NCI-H460 (cell line): ENCODE results near the gene HLA-DOA. TPM values are rescaled to one million over a fixed set of nuclear protein-coding genes. Genes with fewer than 3 reads are reported as not detected.

Source experiments
- DNase-seq: peaks from one replicate; pipeline ENCODE4 v3.0.0-alpha.2; 2016; ENCODE audit warnings: low read depth; ENCODE audit errors: extremely low read depth
- total RNA-seq: library from RNA; depleted of rRNA; stranded (reverse); fragments of >200 nt; shearing (Covaris generic); gene quantifications from 2 replicates; pipeline ENCODE4 v1.2.3, GENCODE V29; 2014; rRNA removed

The HLA-DOA gene
- total RNA-seq, 1 experiment from 2014 or later: not detected

- peak; percentile 95 for DNase-seq
These were observed 41.1 kb downstream of the HLA-DOA start, which contains the start of gene BRD2 for GRCh38 chr6:32968093-32968866. Gene BRD2 (plus strand): TSS chr6:32968594. CDS start chr6:32972899, 4,305 bp downstream.

DNA sequence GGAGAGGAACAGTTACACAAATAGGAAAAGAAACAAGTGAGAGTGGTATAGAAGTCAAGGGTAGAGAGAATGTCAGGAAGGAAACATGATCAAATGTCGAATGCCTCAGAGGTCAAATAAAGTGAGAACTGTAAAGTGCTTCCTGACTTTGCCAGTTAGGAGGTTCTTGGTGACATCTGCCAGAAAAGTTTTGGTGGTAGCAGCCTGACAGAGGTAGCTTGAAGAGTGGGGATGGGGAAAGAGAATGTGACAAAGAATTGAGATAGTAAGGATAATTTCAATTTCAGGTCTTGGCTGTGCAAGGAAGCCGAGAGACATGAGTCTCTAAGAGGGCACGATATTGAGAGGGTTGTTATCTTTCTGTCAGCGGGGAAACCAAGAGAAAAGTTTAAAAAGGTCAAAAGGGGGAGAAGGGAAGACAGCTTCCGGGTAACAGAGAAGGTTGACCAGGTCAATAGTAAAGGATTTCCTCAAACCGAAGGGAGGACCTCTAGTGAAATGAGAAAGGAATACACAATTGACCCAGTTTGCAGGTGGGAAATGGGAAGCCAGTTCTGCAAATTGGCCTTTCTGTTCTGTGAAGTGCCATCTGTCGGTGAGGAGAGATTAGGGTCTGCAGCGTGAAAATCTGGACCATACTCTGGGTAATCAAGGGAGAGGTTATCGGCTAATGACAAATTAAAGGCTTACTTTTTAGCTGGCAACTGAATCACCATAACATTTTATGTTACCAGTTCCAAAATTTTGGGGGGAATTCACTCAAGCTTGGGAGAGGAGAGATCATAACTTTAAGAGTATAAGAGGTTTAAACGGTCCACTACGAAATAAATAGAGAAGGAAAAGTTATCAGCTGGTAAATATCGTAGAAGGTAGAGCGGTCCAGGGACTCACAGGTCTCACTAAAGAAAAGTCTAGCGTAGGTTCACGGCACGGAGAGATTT is 42.0 kb downstream of the HLA-DOA start:
- peak; percentile 56 for DNase-seq

GRCh38 chr6:32964776-32965175 is 44.6 kb downstream of the HLA-DOA start:
- no peak for DNase-seq

GRCh38 chr6:32963866-32964265 is 45.5 kb downstream of the HLA-DOA start:
- no peak for DNase-seq

- DNase-seq: no peak
These were observed 47.1 kb downstream of the HLA-DOA start for GRCh38 chr6:32962213-32962826.

- DNase-seq: no peak
These were observed 48.8 kb downstream of the HLA-DOA start for GRCh38 chr6:32960563-32960962.

DNA sequence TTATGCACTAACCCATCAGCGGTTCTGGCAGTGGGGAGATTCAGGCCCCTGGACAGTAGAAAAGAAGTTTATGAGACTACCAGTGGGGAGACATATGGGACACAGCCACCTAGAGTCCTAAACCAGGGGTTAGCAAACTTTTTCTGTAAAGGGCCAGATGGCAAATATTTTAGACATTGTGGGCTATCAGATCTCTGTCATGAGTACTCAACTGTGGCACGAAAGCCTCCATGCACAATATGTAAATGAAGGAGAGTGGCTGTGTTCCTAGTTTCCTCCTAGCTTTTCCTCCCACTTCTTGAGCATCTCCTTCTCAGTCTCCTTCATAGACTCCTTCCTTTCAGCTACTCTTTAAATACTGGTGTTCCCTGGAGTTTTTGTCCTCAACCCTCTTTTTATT is 53.2 kb downstream of the HLA-DOA start:
- DNase-seq: no peak

GRCh38 chr6:32954986-32955802 is 54.2 kb downstream of the HLA-DOA start:
- DNase-seq: no peak

GRCh38 chr6:32954267-32954666 is 55.1 kb downstream of the HLA-DOA start:
- no peak for DNase-seq

Other genes with a start within 250 kb of the HLA-DOA start
- not detected in 2 replicates for gene HLA-DQB2, start 246.1 kb downstream of the HLA-DOA start, total RNA-seq
- 0.40 and 0.58 TPM in 2 replicates for gene HLA-DOB, start 192.6 kb downstream of the HLA-DOA start, total RNA-seq
- gene TAP2, start 170.9 kb downstream of the HLA-DOA start, total RNA-seq: 29.8 and 30.7 TPM in 2 replicates
- gene PSMB8, start 165.5 kb downstream of the HLA-DOA start, total RNA-seq: 48.2 and 50.3 TPM in 2 replicates
- 49.3 and 49.4 TPM in 2 replicates for gene TAP1, start 155.9 kb downstream of the HLA-DOA start, total RNA-seq
- 20.3 and 21.4 TPM in 2 replicates for gene PSMB9, start 155.4 kb downstream of the HLA-DOA start, total RNA-seq
- gene HLA-DMB, start 68.6 kb downstream of the HLA-DOA start, total RNA-seq: not detected in 2 replicates
- 1.2 and 2.0 TPM in 2 replicates for gene HLA-DMA, start 56.5 kb downstream of the HLA-DOA start, total RNA-seq
- gene BRD2, start 41.0 kb downstream of the HLA-DOA start, total RNA-seq: 132 and 133 TPM in 2 replicates
- gene HLA-DPA1, start 64.1 kb upstream of the HLA-DOA start, total RNA-seq: not detected in 2 replicates
- not detected in 2 replicates for gene HLA-DPB1, start 66.4 kb upstream of the HLA-DOA start, total RNA-seq
- gene COL11A2, start 182.9 kb upstream of the HLA-DOA start, total RNA-seq: 0.05 TPM in 1 of 2 replicates, not detected in the other
- gene RXRB, start 191.1 kb upstream of the HLA-DOA start, total RNA-seq: 13.7 and 14.0 TPM in 2 replicates
- 37.8 and 44.8 TPM in 2 replicates for gene SLC39A7, start 191.3 kb upstream of the HLA-DOA start, total RNA-seq
- 10.3 and 12.5 TPM in 2 replicates for gene HSD17B8, start 195.1 kb upstream of the HLA-DOA start, total RNA-seq
- gene RING1, start 198.9 kb upstream of the HLA-DOA start, total RNA-seq: 8.7 and 10.8 TPM in 2 replicates